GM12878 (cell line): Measurements from ENCODE around the gene RGS5. TPM values are rescaled to one million over a fixed set of nuclear protein-coding genes. Genes with fewer than 3 reads are reported as not detected.

Experiments used
- ATAC-seq: fragments of 200-7000 bp; cut with Tn5 transposase; 3 replicates; pipeline ENCODE4 v1.9.1; 2020; ENCODE audit warnings: mild to moderate bottlenecking, moderate library complexity
- BruUV-seq: library from RNA; stranded (reverse); fragments of 400-500 nt; replicated peaks from 2 replicates; lab custom pipeline; 2021; lab: Mats Ljungman, UMichigan
- CTCF ChIA-PET: fragments of 300-600 bp; sonication (Branson Sonifier 250); formaldehyde crosslinking; extraction: SDS; loops from one replicate; lab custom pipeline; 2021; ENCODE audit warnings: inconsistent platforms; lab: Yijun Ruan, JAX
- POLR2A ChIA-PET: fragments of 350-600 bp; formaldehyde crosslinking; extraction: SDS; loops from one replicate; lab custom pipeline; 2021; ENCODE audit warnings: inconsistent platforms; lab: Charles Lee
- RAD21 ChIA-PET: fragments of 300-600 bp; sonication (Branson Sonifier 250); formaldehyde crosslinking; loops from one replicate; lab custom pipeline; 2023; ENCODE audit warnings: antibody characterized with exemption; ENCODE audit not compliant: unreplicated experiment; lab: Charles Lee
- SMC1A ChIA-PET: fragments of 300-600 bp; sonication (Branson Sonifier 250); formaldehyde crosslinking; loops from one replicate; lab custom pipeline; 2023; ENCODE audit not compliant: unreplicated experiment, uncharacterized antibody; lab: Charles Lee
- DNase-seq: peaks from one replicate; pipeline ENCODE4 v3.0.0-alpha.2; 2011; ENCODE audit warnings: low read depth, low spot score
- FAIRE-seq: peaks from 3 replicates; lab custom pipeline; 2011; peaks lifted over from hg19 to GRCh38; lab: Jason Lieb, UNC
- H2AFZ ChIP-seq: 2 replicates; pipeline ENCODE4 v1.6.0; 2011; ENCODE audit warnings: low read depth, low read length, control low read depth; ENCODE audit not compliant: control insufficient read depth
- H3K27ac ChIP-seq: 2 replicates; pipeline ENCODE4 v1.5.1; 2011; ENCODE audit warnings: control low read depth; ENCODE audit not compliant: control insufficient read depth, insufficient read depth
- H3K27me3 ChIP-seq, 2 experiments: replicated peaks in 1 of 2; 2 replicates each; pipeline versions ENCODE4 v1.6.0 to v1.6.1; 2011; ENCODE audit warnings: low read length in 1 of 2; ENCODE audit not compliant: control insufficient read depth in 2 of 2, insufficient read depth in 2 of 2
- H3K36me3 ChIP-seq, 2 experiments: 2 replicates each; pipeline ENCODE4 v1.5.1; 2011; ENCODE audit warnings: low read length in 1 of 2; ENCODE audit not compliant: control insufficient read depth in 2 of 2, insufficient read depth in 2 of 2
- H3K4me1 ChIP-seq: 2 replicates; pipeline ENCODE4 v1.6.1; 2011; ENCODE audit warnings: mild to moderate bottlenecking, low read length, moderate library complexity, mixed read lengths; ENCODE audit not compliant: control insufficient read depth, insufficient read depth
- H3K4me2 ChIP-seq: 2 replicates; pipeline ENCODE4 v1.6.0; 2011; ENCODE audit warnings: control low read depth; ENCODE audit not compliant: control insufficient read depth, insufficient read depth
- H3K4me3 ChIP-seq: fragments of 200-600 bp; sonication (generic); 2 replicates; pipeline ENCODE4 v1.5.1; 2016
- H3K79me2 ChIP-seq: 2 replicates; pipeline ENCODE4 v1.6.0; 2011; ENCODE audit warnings: low read length; ENCODE audit not compliant: control insufficient read depth, insufficient read depth
- H3K9ac ChIP-seq: 2 replicates; pipeline ENCODE4 v1.8.0; 2011; ENCODE audit warnings: low read length, control low read depth, mixed read lengths; ENCODE audit not compliant: control insufficient read depth, insufficient read depth
- H3K9me3 ChIP-seq: replicated peaks from 3 replicates; pipeline ENCODE4 v1.5.1; 2011; ENCODE audit warnings: mild to moderate bottlenecking, low read length; ENCODE audit not compliant: control insufficient read depth, insufficient read depth
- H4K20me1 ChIP-seq: 2 replicates; pipeline ENCODE4 v1.6.0; 2011; ENCODE audit not compliant: control insufficient read depth, insufficient read depth
- CTCF ChIP-seq, 3 experiments: IDR thresholded peaks in 2 of 3; conservative IDR thresholded peaks in 1 of 3; 2 replicates each; pipeline ENCODE4 v1.5.1; 2011; ENCODE audit warnings: low read depth in 3 of 3, low read length in 3 of 3, mild to moderate bottlenecking in 3 of 3, control low read depth in 2 of 3, moderate library complexity in 2 of 3, inconsistent platforms in 1 of 3, mixed read lengths in 1 of 3; ENCODE audit not compliant: control insufficient read depth in 2 of 3, insufficient read depth in 1 of 3; ENCODE audit errors: extremely low read depth in 1 of 3
- ELK1 ChIP-seq: IDR thresholded peaks from 2 replicates; pipeline ENCODE4 v1.6.1; 2012; ENCODE audit warnings: low read depth, low read length, improper control_type of control experiment
- HDAC2 ChIP-seq: fragments of 200-600 bp; sonication (generic); IDR thresholded peaks from 2 replicates; pipeline ENCODE4 v1.6.1; 2017
- HDGF ChIP-seq: fragments of 450-650 bp; IDR thresholded peaks from 2 replicates; pipeline ENCODE4 v1.6.1; 2016; ENCODE audit warnings: antibody characterized with exemption
- MTA2 ChIP-seq: fragments of 450-650 bp; IDR thresholded peaks from 2 replicates; pipeline ENCODE4 v1.6.1; 2016; ENCODE audit warnings: low read depth, mild to moderate bottlenecking, moderate library complexity
- MTA3 ChIP-seq: IDR thresholded peaks from 2 replicates; pipeline ENCODE4 v1.6.1; 2012; ENCODE audit warnings: low read length, inconsistent platforms, borderline replicate concordance
- NFYA ChIP-seq: IDR thresholded peaks from 2 replicates; pipeline ENCODE4 v1.6.1; 2011; ENCODE audit warnings: low read depth, mild to moderate bottlenecking, low read length, improper control_type of control experiment, borderline replicate concordance
- PAX5 ChIP-seq: IDR thresholded peaks from 2 replicates; pipeline ENCODE4 v1.6.1; 2011; ENCODE audit warnings: low read depth, low read length, borderline replicate concordance
- PKNOX1 ChIP-seq: fragments of 450-650 bp; IDR thresholded peaks from 2 replicates; pipeline ENCODE4 v1.6.1; 2016; ENCODE audit warnings: mild to moderate bottlenecking
- RAD21 ChIP-seq: IDR thresholded peaks from 2 replicates; pipeline ENCODE4 v1.6.1; 2011; ENCODE audit warnings: mild to moderate bottlenecking, low read depth, low read length, moderate library complexity; ENCODE audit not compliant: insufficient read depth
- RCOR1 ChIP-seq: conservative IDR thresholded peaks from 2 replicates; pipeline ENCODE4 v1.6.1; 2012; ENCODE audit warnings: low read depth, low read length, improper control_type of control experiment
- STAT1 ChIP-seq: fragments of 450-650 bp; conservative IDR thresholded peaks from 2 replicates; pipeline ENCODE4 v1.6.1; 2014; ENCODE audit warnings: antibody characterized with exemption, mild to moderate bottlenecking
- ZBTB40 ChIP-seq: fragments of 450-650 bp; IDR thresholded peaks from 2 replicates; pipeline ENCODE4 v1.6.1; 2016; ENCODE audit warnings: mild to moderate bottlenecking, moderate library complexity, borderline replicate concordance
- ZNF622 ChIP-seq: fragments of 450-650 bp; IDR thresholded peaks from 2 replicates; pipeline ENCODE4 v1.6.1; 2017; ENCODE audit warnings: mild to moderate bottlenecking, inconsistent platforms
- WGBS: methylation state at CpG from one replicate; pipeline ENCODE4 v1.1.6; 2016; ENCODE audit warnings: low lambda C conversion rate; ENCODE audit not compliant: insufficient replicate concordance, insufficient coverage; ENCODE audit errors: missing lambda C conversion rate; 5-methylcytosine and 5-hydroxymethylcytosine counted together
- in situ Hi-C: fragments of 300-500 bp; cut with MboI; formaldehyde crosslinking; loops from 9 replicates; pipeline ENCODE4 v1.14.3; 2018; ENCODE audit warnings: mixed read lengths
- intact Hi-C: fragments of 100-400 bp; cut with micrococcal nuclease; formaldehyde crosslinking; loops from one replicate; pipeline ENCODE4 v1.14.2; 2022; ENCODE audit not compliant: unreplicated experiment
- polyA plus RNA-seq, 11 experiments: library from polyadenylated mRNA; depleted of rRNA in 4 of 11; unstranded in 6 of 11; stranded (reverse) in 5 of 11; fragments of >200 nt; fragmentation: Nextera tagmentation in 4 of 11; fragmentation: Illumina TruSeq in 1 of 11; extraction: Ambion mirVana in 4 of 11; extraction: Trizol in 1 of 11; gene quantifications; 1 replicate in 1 of 11; 2 replicates in 10 of 11; pipeline versions ENCODE4 v1.2.1 to v1.2.3, GENCODE V29; 2011 to 2016; ENCODE audit warnings: inconsistent platforms in 2 of 11, missing spikeins in 2 of 11, low read depth in 1 of 11
- total RNA-seq, 4 experiments: library from RNA; depleted of rRNA in 3 of 4; stranded (reverse); fragments of >200 nt in 3 of 4; fragmentation: Illumina TruSeq in 1 of 4; extraction: Trizol in 1 of 4; gene quantifications; 2 replicates each; pipeline versions ENCODE4 v1.2.1 to v1.2.3, GENCODE V29; 2013 to 2021

RGS5 gene
- total and polyA plus RNA-seq, 10 of the 15 experiments (the other 5 are each of a cell fraction or from before 2014, with no cell fraction given) = 0.63 to 7.4 (median 2.8) TPM

- in situ Hi-C loops = no loop called here
- Histone ChIP-seq H3K4me1 (no peaks in the 10 kb centered on the region), H2AFZ (no peak overlapping the region), H3K4me2 (no peak overlapping the region), H4K20me1 (no peaks in the 10 kb centered on the region), H3K4me3 (no peak overlapping the region), H3K36me3 (no peaks in the 10 kb centered on the region), H3K79me2 (no peaks in the 10 kb centered on the region), H3K9me3 (no peaks in the 10 kb centered on the region), H3K9ac (no peak overlapping the region), H3K27ac (no peak overlapping the region), H3K27me3 (no peaks in the 10 kb centered on the region)
- no peak for ATAC-seq
- SMC1A ChIA-PET = no interaction called here
- DNase-seq = no peak
- intact Hi-C loops = no loop called here
- CTCF ChIA-PET = interaction anchor here (0.8 to 2.7 kb wide), 2 partner anchors 12 to 309 kb away, joined by 3 to 9 read pairs; no protein-coding TSS in a partner anchor
- WGBS = 13% methylated on average over 4 of the region's 4 CpGs
- BruUV-seq = no TSS peak
- POLR2A ChIA-PET = no interaction called here
- RAD21 ChIA-PET = interaction anchor here (0.6 kb wide), 1 partner anchor 64 kb away, joined by 7 read pairs; no protein-coding TSS in a partner anchor
- no peak for FAIRE-seq
- no peak for TF ChIP-seq PAX5
- TF ChIP-seq NFYA = no peak
- no peak for TF ChIP-seq HDAC2
- TF ChIP-seq PKNOX1 = no peak
- TF ChIP-seq MTA3 = no peak
- no peak for TF ChIP-seq RCOR1
- no peak for TF ChIP-seq HDGF
- TF ChIP-seq RAD21 = no peak
- TF ChIP-seq ELK1 = no peak
- TF ChIP-seq STAT1 = no peak
- TF ChIP-seq ZNF622 = no peak
- TF ChIP-seq MTA2 = no peak
- TF ChIP-seq ZBTB40 = no peak
- TF ChIP-seq CTCF (IDR thresholded peaks at IDR 0.05 in 2 of 3, conservative IDR thresholded peaks at IDR 0.05 in 1 of 3; ENCODE audit: control insufficient read depth in 2 of 3, extremely low read depth in 1 of 3, insufficient read depth in 1 of 3, low read depth in 3 of 3, low read length in 3 of 3) = no peak
Observed at GRCh38 chr1:163163163-163163562, 39.6 kb downstream of the RGS5 start.
